Body of pancreas (tissue), 4 donors: Measurements from ENCODE around the gene MPO. TPM values are rescaled to one million over a fixed set of nuclear protein-coding genes. Genes with fewer than 3 reads are reported as not detected.

Experiments used
- ATAC-seq: fragments of 150-250 bp; one replicate; pipeline ENCODE4 v1.9.1; 2016
- DNase-seq, 4 donors: peaks; one replicate each; pipeline ENCODE4 v3.0.0-alpha.2; 2019
- H3K27ac ChIP-seq, 4 donors: fragments of 200-600 bp; sonication (generic); 1 replicate in 3 of 4; 2 replicates in 1 of 4; pipeline versions ENCODE4 v1.5.1 to v1.6.1; 2016 to 2019; ENCODE audit warnings: mild to moderate bottlenecking in 1 of 4, mixed read lengths in 1 of 4, moderate library complexity in 1 of 4
- H3K27me3 ChIP-seq, 2 donors: fragments of 200-600 bp; sonication (generic); one replicate each; pipeline ENCODE4 v1.6.0; 2016; ENCODE audit warnings: mild to moderate bottlenecking in 1 of 2
- H3K36me3 ChIP-seq, 2 donors: fragments of 200-600 bp; sonication (generic); replicated peaks in 1 of 2; 2 replicates each; pipeline ENCODE4 v1.5.1; 2016; ENCODE audit warnings: low read depth in 2 of 2; ENCODE audit not compliant: insufficient read depth in 1 of 2
- H3K4me1 ChIP-seq: fragments of 200-600 bp; sonication (generic); one replicate; pipeline ENCODE4 v1.6.0; 2016
- H3K4me3 ChIP-seq, 2 donors: fragments of 200-600 bp; sonication (generic); 1 replicate in 1 of 2; 2 replicates in 1 of 2; pipeline ENCODE4 v1.5.1; 2016 to 2019
- H3K9me3 ChIP-seq, 3 donors: fragments of 200-600 bp; sonication (generic); 1 replicate in 2 of 3; 2 replicates in 1 of 3; pipeline ENCODE4 v1.5.1; 2016
- CTCF ChIP-seq, 7 experiments: fragments of 450-650 bp in 4 of 7; fragments of 200-600 bp in 3 of 7; sonication (generic) in 3 of 7; IDR thresholded peaks; one replicate each; pipeline ENCODE4 v1.5.1; 2016 to 2019; ENCODE audit warnings: antibody characterized with exemption in 7 of 7
- POLR2A ChIP-seq, 3 donors: fragments of 450-650 bp; IDR thresholded peaks; one replicate each; pipeline ENCODE4 v1.6.1; 2016; ENCODE audit warnings: antibody characterized with exemption in 3 of 3, mild to moderate bottlenecking in 2 of 3
- WGBS, 2 donors: methylation state at CpG; one replicate each; pipeline ENCODE4 v1.1.5; 2017; 5-methylcytosine and 5-hydroxymethylcytosine counted together
- intact Hi-C: fragments of 100-400 bp; cut with DNase I; formaldehyde crosslinking; loops from one replicate; pipeline ENCODE4 v1.15.1; 2023
- total RNA-seq, 2 donors: library from RNA; depleted of rRNA; stranded (reverse); fragments of >200 nt; gene quantifications; one replicate each; pipeline ENCODE4 v1.1.0, GENCODE V29; 2016

The MPO gene, protein sequence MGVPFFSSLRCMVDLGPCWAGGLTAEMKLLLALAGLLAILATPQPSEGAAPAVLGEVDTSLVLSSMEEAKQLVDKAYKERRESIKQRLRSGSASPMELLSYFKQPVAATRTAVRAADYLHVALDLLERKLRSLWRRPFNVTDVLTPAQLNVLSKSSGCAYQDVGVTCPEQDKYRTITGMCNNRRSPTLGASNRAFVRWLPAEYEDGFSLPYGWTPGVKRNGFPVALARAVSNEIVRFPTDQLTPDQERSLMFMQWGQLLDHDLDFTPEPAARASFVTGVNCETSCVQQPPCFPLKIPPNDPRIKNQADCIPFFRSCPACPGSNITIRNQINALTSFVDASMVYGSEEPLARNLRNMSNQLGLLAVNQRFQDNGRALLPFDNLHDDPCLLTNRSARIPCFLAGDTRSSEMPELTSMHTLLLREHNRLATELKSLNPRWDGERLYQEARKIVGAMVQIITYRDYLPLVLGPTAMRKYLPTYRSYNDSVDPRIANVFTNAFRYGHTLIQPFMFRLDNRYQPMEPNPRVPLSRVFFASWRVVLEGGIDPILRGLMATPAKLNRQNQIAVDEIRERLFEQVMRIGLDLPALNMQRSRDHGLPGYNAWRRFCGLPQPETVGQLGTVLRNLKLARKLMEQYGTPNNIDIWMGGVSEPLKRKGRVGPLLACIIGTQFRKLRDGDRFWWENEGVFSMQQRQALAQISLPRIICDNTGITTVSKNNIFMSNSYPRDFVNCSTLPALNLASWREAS
- not detected for total RNA-seq

DNA sequence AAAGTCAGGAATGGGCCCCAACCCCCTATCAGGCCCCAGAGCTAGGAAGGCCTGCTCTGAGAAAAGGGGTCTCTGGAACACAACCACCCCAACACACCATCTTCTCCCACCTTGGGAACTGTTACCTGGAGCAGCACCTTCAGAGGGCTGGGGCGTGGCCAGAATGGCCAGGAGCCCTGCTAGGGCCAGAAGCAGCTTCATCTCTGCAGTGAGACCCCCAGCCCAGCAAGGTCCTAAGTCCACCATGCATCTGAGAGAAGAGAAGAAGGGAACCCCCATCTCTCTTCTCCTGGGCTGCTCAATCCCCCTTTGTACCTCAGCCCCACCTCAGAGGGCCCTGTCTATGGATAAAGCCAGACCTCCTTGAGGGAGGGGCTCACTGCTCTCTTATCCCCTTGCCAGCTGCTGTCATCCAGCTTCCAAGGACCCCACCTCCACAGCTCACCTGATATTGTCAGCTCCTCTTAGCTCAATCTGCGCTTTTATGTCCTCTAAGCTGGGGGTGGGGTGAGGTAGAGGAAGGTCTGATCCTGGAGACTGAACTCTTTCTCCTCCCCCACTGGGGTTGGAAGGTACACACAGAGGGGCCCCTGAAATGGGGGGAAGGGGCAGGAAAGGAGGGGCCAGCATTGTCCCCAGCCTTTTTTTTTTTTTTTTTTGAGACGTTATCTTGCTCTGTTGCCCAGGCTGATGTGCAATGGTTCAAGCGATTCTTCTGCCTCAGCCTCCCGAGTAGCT is at the start of gene MPO:
Gene MPO (minus strand): TSS at position 456 of the 738 bp plus-strand sequence. CDS start 177 bp downstream, at position 279.
- Histone ChIP-seq H3K36me3 (no peaks in the 10 kb centered on the region), H3K9me3 (no peaks in the 10 kb centered on the region), H3K27ac (no peak within 1 kb of the TSS), H3K4me1 (peaks cover 10% of the 10 kb centered on the region), H3K4me3 (no peak within 1 kb of the TSS), H3K27me3 (no peaks in the 10 kb centered on the region)
- TF ChIP-seq POLR2A (IDR thresholded peaks at IDR 0.05) (no peak), CTCF (IDR thresholded peaks at IDR 0.05) (no peak)
- intact Hi-C loops, result no loop called here
- ATAC-seq, result no peak
- 74 to 84% methylated on average over 5 of the region's 5 CpGs for WGBS, 2 donors
- DNase-seq, result no peak

DNA sequence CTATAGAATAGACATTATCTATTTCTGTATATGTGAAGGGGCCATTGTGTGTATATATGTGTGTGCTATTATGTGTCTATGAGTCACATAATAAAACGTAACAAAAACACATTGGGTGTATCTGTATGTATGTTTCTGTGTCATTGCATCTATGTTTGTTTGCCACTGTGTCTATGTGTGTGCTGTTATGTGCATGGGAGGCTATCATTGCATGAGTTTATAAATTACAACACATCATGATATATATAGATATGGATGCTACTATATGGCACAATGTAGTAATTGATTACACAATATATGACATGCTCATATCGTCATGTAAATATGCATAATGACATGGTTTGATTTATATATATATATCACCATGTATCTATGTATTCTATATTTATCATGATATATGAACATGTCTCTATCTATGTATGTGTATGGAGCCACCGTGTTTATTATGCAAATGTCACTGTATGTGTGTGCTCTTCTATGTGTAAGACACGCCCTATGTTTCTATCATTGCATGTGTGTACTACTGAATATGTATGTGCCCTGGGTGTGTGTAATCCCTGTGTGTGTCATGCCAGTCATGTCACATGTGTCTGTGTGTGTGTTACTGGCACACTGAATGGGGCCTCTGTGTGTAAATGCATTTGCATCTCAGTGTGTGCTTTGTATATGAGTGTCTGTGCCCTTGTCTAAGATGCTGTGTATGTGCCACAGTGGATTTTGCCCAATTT is 49.2 kb upstream of the MPO start:
- Histone ChIP-seq H3K27ac (no peak overlapping the region), H3K4me1 (peaks cover 4% of the 10 kb centered on the region), H3K9me3 (no peaks in the 10 kb centered on the region), H3K4me3 (no peak overlapping the region), H3K27me3 (no peaks in the 10 kb centered on the region), H3K36me3 (no peaks in the 10 kb centered on the region)
- intact Hi-C loops, result no loop called here
- no peak for ATAC-seq
- DNase-seq, result no peak
- no peak for TF ChIP-seq POLR2A (IDR thresholded peaks at IDR 0.05)
- TF ChIP-seq CTCF (IDR thresholded peaks at IDR 0.05), result no peak
- 57 to 59% methylated on average over 4 of the region's 4 CpGs for WGBS, 2 donors

DNA sequence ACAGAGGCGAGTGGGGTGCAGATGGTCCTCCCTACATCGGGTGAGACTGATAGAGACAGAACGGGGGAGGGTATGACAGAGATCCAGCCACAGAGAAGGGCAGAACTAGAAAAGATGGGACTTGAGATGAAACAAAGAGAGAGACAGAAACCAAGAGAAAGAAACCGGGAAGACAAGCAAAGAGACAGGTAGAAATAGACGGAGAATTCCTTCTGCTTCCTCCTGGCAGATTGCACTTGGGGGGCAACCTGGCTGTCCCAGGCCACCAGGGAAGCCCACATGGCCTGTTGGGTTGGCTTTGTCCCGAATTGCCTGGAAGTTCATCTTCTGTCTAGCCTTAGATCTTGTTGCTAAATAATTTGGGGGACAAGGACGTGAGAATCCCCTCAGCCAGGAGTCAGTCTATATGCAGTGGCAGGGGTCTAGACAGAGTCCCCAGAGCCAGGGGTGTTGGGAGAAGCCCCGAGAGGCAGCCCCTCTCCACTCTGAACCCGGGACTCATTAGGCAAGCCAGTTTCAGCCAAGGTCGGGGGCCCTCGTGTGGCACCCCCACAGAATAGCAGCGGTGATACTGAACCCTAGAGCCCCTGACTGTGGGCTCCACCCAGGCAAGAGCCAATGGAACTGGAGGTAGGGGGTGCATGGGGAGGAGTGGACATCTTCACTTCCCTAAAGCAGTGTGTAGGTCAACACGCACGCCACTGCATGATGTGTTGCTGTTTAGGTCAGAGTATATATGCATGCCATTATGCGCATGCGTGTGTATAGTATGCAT is 48.5 kb upstream of the MPO start:
- Histone ChIP-seq H3K4me3 (no peak overlapping the region), H3K36me3 (no peaks in the 10 kb centered on the region), H3K9me3 (no peaks in the 10 kb centered on the region), H3K27me3 (no peaks in the 10 kb centered on the region), H3K4me1 (peaks cover 5% of the 10 kb centered on the region), H3K27ac (no peak overlapping the region)
- ATAC-seq (no peak), DNase-seq (peak in 1 of 4 donors; percentile 74)
- TF ChIP-seq CTCF (IDR thresholded peaks at IDR 0.05), result no peak
- peak in 1 of 3 donors; percentile 23 for TF ChIP-seq POLR2A (IDR thresholded peaks at IDR 0.05)
- WGBS, 2 donors, result 32 to 45% methylated on average over 14 to 16 of the region's 16 CpGs
- intact Hi-C loops, result no loop called here
